ENCODE measurements around the gene ITIH4. TPM values are rescaled to one million over a fixed set of nuclear protein-coding genes. Genes with fewer than 3 reads are reported as not detected.
"Not testable (repeated sequence)": the region's sequence is repeated elsewhere in the genome, so short reads cannot be mapped to it uniquely, and the experiment has no call there.

Gene ITIH4
- total RNA-seq, 1 experiment from 2014 or later, result not detected

GRCh38 chr3:52779837-52780585, 50.5 kb downstream of the ITIH4 start:
- in situ Hi-C loops (cut with HindIII; ENCODE audit: low pct_unique_long_range_greater_than_20kb, low sequenced_read_pairs), result no loop called here
- DNase-seq (ENCODE audit: low read depth, low spot score), result no peak

GRCh38 chr3:52779011-52779836, 51.2 kb downstream of the ITIH4 start:
- DNase-seq (ENCODE audit: low read depth, low spot score), result no peak
- in situ Hi-C loops (cut with HindIII; ENCODE audit: low pct_unique_long_range_greater_than_20kb, low sequenced_read_pairs), result no loop called here

- DNase-seq (ENCODE audit: low read depth, low spot score), result no peak
Observed at GRCh38 chr3:52777959-52778805, 52.3 kb downstream of the ITIH4 start.

DNA sequence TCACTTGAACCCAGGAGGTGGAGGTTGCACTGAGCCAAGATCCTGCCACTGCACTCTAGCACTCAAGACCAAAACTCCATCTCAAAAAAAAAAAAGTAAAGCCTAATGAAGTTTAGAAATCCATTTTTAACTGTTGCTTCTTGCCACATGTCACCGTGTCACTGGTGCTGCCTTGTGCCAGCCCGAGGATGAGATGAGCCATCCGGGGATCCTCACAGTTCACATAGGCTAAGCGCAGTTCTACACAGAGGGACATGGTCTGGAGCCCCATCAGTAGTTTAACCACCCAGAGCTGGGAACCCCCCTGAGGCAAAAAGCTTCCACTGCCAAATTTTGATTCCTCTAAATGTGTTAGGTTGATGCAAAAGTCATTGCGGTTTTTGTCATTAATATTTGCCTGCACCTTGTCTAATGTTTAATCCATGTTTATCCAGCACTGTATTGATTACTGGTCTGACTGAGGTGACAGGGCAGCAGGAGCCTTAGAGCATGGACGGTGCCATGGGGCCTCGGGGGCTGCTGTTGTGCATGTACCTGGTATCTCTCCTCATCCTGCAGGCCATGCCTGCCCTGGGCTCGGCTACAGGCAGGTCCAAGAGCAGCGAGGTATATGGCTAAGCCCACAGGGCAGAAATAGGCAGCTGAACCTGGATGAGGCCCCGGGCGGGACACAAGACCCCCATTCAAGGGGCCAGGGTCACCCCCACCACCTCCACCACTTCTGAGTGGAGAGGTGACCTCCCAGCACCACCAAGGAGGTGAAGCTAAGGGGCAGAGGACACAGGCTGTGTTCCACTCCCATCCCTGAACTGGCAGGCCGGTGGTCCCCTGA, 53.1 kb downstream of the ITIH4 start, which contains the start of gene ITIH1:
Gene ITIH1, plus strand, starts transcription at position 473 of the 832 bp plus-strand sequence. Its CDS starts 17 bp downstream, at position 490.
- no peak for DNase-seq (ENCODE audit: low read depth, low spot score)
- in situ Hi-C loops (cut with HindIII; ENCODE audit: low pct_unique_long_range_greater_than_20kb, low sequenced_read_pairs), result no loop called here

More at GRCh38 chr3:52777959-52778805, 52.3 kb downstream of the ITIH4 start:
- in situ Hi-C loops (cut with HindIII; ENCODE audit: low pct_unique_long_range_greater_than_20kb, low sequenced_read_pairs), result no loop called here

DNA sequence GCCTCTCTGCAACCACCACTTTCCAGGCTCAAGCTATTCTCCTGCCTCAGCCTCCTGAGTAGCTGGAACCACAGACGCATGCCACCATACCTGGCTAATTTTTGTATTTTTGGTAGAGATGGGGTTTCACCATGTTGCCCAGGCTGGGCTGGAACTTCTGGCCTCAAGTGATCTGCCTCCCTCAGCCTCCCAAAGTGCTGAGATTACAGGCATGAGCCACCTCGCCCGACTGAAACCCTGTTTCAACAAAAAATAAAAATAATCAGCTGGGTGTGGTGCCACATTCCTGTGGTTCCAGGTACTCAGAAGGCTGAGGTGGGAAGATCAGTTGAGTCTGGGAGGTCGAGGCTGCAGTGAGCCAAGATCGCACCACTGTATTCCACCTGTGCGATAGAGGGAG, 54.0 kb downstream of the ITIH4 start:
- in situ Hi-C loops (cut with HindIII; ENCODE audit: low pct_unique_long_range_greater_than_20kb, low sequenced_read_pairs); DNase-seq (ENCODE audit: low read depth, low spot score): not testable (repeated sequence)

- in situ Hi-C loops (cut with HindIII; ENCODE audit: low pct_unique_long_range_greater_than_20kb, low sequenced_read_pairs), result no loop called here
- no peak for DNase-seq (ENCODE audit: low read depth, low spot score)
Observed at GRCh38 chr3:52775877-52776276, 54.6 kb downstream of the ITIH4 start.

GRCh38 chr3:52774901-52775864, 55.3 kb downstream of the ITIH4 start:
- no peak for DNase-seq (ENCODE audit: low read depth, low spot score)
- in situ Hi-C loops (cut with HindIII; ENCODE audit: low pct_unique_long_range_greater_than_20kb, low sequenced_read_pairs), result no loop called here

GRCh38 chr3:52774066-52774713, 56.3 kb downstream of the ITIH4 start:
- in situ Hi-C loops (cut with HindIII; ENCODE audit: low pct_unique_long_range_greater_than_20kb, low sequenced_read_pairs), result no loop called here
- DNase-seq (ENCODE audit: low read depth, low spot score), result no peak

GRCh38 chr3:52773361-52774065, 57.0 kb downstream of the ITIH4 start:
- no peak for DNase-seq (ENCODE audit: low read depth, low spot score)
- in situ Hi-C loops (cut with HindIII; ENCODE audit: low pct_unique_long_range_greater_than_20kb, low sequenced_read_pairs), result no loop called here

DNA sequence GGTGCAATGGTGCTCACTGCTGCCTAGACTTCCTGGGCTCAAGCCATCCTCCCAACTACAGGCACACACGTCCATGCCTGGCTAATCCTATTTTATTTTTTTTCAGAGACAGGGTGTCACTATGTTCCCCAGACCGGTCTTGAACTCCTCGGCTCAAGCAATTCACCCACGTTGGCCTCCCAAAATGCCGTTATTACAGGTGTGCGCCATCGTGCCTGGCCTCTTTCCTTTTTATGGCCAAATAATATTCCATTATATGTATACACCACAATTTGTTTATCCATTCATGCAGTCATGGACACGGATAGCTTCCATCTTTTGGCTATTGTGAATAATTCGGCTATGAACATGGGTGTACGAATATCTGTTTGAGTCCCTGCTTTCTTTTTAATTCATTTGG, 58.8 kb downstream of the ITIH4 start:
- in situ Hi-C loops (cut with HindIII; ENCODE audit: low pct_unique_long_range_greater_than_20kb, low sequenced_read_pairs), result no loop called here
- no peak for DNase-seq (ENCODE audit: low read depth, low spot score)

DNA sequence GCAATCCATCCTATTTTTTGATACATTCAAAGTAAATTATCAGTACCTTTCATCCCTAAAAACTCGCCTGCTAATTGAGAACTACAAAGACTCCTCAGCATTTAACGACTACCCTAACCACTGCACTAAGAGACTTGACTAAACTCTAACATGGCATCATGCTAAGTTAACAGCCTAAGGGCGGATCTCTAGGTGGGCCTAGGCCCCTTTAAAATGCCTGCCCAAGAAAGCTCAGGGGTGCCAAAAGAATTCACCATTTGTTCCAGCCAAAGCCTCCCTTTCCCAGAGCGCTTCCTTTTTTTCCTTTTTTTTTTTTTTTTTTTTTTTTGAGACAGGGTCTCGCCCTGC, 59.2 kb downstream of the ITIH4 start:
- no peak for DNase-seq (ENCODE audit: low read depth, low spot score)
- in situ Hi-C loops (cut with HindIII; ENCODE audit: low pct_unique_long_range_greater_than_20kb, low sequenced_read_pairs), result no loop called here

DNA sequence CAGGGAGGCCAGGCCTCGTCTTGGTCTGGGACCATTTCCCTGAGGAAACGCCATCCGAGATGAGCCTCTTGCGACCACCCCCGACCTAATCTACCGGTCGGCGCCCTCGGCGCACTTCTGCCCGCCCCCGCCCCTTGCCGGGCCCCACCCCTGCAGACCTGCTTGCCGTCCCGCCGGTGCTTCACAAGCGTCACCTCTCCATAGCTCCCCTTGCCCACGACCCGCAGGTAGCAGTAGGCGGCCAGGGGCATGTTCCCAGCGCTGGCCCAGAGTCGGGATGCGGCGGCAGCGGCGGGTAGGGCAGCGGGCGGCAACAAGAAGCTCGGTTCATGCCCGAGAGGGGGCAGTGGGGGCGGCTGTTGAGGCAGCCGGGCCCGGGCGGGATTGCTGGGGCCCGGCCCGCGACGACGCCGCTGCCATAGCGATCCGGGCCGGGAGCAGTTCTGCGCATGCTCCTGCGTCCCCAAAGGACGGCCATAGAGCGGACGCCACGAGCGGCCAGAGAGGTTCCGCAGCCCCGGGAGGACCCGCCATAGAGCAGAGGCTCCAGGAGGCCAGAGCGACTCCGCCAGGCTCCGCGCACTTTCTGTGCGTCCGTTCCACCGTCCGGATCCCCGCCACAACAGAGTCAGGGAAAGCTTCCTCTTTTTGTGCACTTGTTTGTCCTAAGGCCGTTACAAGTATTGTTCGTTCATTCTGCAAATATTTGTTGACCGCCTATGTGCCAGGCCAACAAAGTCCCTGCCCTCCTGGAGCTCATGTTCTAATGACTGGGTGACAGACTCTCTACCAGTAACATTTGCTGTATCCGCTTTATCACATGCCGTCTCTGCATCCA, 59.8 kb downstream of the ITIH4 start, which contains the start of gene NEK4:
Gene NEK4, minus strand, starts transcription at position 445 of the 838 bp plus-strand sequence. Its CDS starts 194 bp downstream, at position 251.
- in situ Hi-C loops (cut with HindIII; ENCODE audit: low pct_unique_long_range_greater_than_20kb, low sequenced_read_pairs), result no loop called here
- DNase-seq (ENCODE audit: low read depth, low spot score), result peak; percentile 92

DNA sequence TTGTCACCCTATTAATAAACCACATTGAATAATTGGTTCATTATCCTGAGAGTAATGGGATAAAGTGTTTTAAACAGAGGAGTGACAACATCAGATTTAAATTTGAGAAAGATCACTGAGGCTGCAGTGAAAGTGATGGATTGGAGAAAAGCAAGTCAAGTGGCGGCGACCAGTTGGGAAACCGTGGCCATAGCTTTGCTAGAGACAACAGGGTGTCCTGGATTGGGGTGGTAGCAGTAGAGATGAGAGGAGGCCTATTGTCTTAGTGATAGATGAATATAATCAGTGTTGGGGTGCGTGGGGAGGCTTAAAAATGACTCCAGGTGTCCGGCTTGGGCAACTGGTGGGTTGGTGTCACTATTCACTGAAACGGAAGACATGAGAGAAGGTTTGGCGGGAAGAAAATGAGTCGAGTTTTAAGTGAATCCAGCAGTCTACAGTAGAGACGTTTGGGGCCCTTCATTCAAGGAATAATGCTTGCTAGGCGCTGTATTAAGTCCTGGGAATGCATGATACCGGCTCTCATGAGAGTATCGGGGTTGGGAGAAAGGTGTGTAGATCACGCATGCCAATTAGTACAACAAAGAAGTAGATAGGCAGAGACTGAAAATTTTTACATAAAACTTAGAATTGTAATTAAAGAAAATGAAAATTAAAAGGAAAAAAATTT, 60.6 kb downstream of the ITIH4 start:
- no peak for DNase-seq (ENCODE audit: low read depth, low spot score)
- in situ Hi-C loops (cut with HindIII; ENCODE audit: low pct_unique_long_range_greater_than_20kb, low sequenced_read_pairs), result no loop called here

DNA sequence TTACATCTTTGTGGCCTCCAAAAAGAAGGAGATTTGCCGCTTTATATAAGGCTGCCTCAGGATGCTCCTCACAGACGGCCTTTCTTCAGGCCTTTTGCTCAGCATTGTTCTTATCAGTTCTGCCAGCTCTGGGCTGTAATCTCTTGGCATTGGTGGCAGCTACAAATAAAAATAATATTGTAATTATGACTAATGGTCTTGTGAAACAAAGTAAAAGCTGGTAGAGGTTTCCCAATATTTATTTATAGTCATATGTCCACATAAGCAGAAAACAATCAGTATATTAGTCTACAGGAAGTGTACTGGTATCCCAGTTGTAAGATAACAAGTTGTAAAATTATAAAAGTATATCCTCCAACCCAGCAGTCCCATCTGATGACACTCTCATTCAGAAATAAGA, 67.0 kb downstream of the ITIH4 start:
- DNase-seq (ENCODE audit: low read depth, low spot score), result no peak
- in situ Hi-C loops (cut with HindIII; ENCODE audit: low pct_unique_long_range_greater_than_20kb, low sequenced_read_pairs), result no loop called here

Data from SK-MEL-5 (cell line).